HEK293 (cell line): ENCODE results near the gene PRUNE1.
A peak's percentile ranks its signal among the peaks of the same experiment; 100 is the strongest.

ENCODE experiments used
- ELK4 ChIP-seq: IDR thresholded peaks from 2 replicates; pipeline ENCODE4 v1.6.1; 2011; ENCODE audit warnings: mild to moderate bottlenecking, low read depth, low read length, borderline replicate concordance
- INSM2 ChIP-seq: fragments of 450-650 bp; formaldehyde crosslinking; IDR thresholded peaks from 2 replicates; pipeline ENCODE4 v1.5.1; 2016; ENCODE audit warnings: missing biosample characterization, missing genetic modification characterization
- KLF16 ChIP-seq: fragments of 450-650 bp; formaldehyde crosslinking; IDR thresholded peaks from 2 replicates; pipeline ENCODE4 v1.5.1; 2017; ENCODE audit warnings: missing biosample characterization, missing genetic modification characterization
- KLF7 ChIP-seq: fragments of 450-650 bp; formaldehyde crosslinking; IDR thresholded peaks from 2 replicates; pipeline ENCODE4 v1.5.1; 2016; ENCODE audit warnings: missing biosample characterization, missing genetic modification characterization, borderline replicate concordance
- KLF9 ChIP-seq: fragments of 450-650 bp; formaldehyde crosslinking; IDR thresholded peaks from 2 replicates; pipeline ENCODE4 v1.5.1; 2016; ENCODE audit warnings: missing biosample characterization, missing genetic modification characterization, low read depth
- SCRT1 ChIP-seq: fragments of 450-650 bp; formaldehyde crosslinking; IDR thresholded peaks from 2 replicates; pipeline ENCODE4 v1.5.1; 2016; ENCODE audit warnings: missing biosample characterization, missing genetic modification characterization, borderline replicate concordance
- YY1 ChIP-seq: fragments of 450-650 bp; formaldehyde crosslinking; IDR thresholded peaks from 2 replicates; pipeline ENCODE4 v1.5.1; 2018; ENCODE audit warnings: missing biosample characterization, missing genetic modification characterization
- ZBTB7A ChIP-seq: fragments of 450-650 bp; formaldehyde crosslinking; IDR thresholded peaks from 2 replicates; pipeline ENCODE4 v1.5.1; 2016; ENCODE audit warnings: low read depth, missing biosample characterization, missing genetic modification characterization
- ZEB2 ChIP-seq: fragments of 450-650 bp; formaldehyde crosslinking; IDR thresholded peaks from 2 replicates; pipeline ENCODE4 v1.5.1; 2016; ENCODE audit warnings: missing biosample characterization, missing genetic modification characterization
- ZFP69B ChIP-seq: fragments of 450-650 bp; formaldehyde crosslinking; IDR thresholded peaks from 2 replicates; pipeline ENCODE4 v1.5.1; 2016; ENCODE audit warnings: missing biosample characterization, missing genetic modification characterization
- ZNF169 ChIP-seq: fragments of 450-650 bp; formaldehyde crosslinking; IDR thresholded peaks from 2 replicates; pipeline ENCODE4 v1.5.1; 2016; ENCODE audit warnings: missing biosample characterization, missing genetic modification characterization
- ZNF24 ChIP-seq: fragments of 450-650 bp; formaldehyde crosslinking; IDR thresholded peaks from 2 replicates; pipeline ENCODE4 v1.5.1; 2016; ENCODE audit warnings: missing biosample characterization, missing genetic modification characterization
- ZNF266 ChIP-seq: fragments of 450-650 bp; formaldehyde crosslinking; IDR thresholded peaks from 2 replicates; pipeline ENCODE4 v1.5.1; 2016; ENCODE audit warnings: missing biosample characterization, missing genetic modification characterization, low read depth
- ZNF311 ChIP-seq: fragments of 450-650 bp; formaldehyde crosslinking; IDR thresholded peaks from 2 replicates; pipeline ENCODE4 v1.5.1; 2017; ENCODE audit warnings: missing biosample characterization, missing genetic modification characterization, borderline replicate concordance
- ZNF341 ChIP-seq: fragments of 450-650 bp; formaldehyde crosslinking; IDR thresholded peaks from 2 replicates; pipeline ENCODE4; 2016; ENCODE audit warnings: low read depth, missing biosample characterization, missing genetic modification characterization
- ZNF394 ChIP-seq: fragments of 450-650 bp; formaldehyde crosslinking; IDR thresholded peaks from 2 replicates; pipeline ENCODE4 v1.5.1; 2016; ENCODE audit warnings: missing biosample characterization, missing genetic modification characterization, mild to moderate bottlenecking, moderate library complexity, borderline replicate concordance
- ZNF404 ChIP-seq: fragments of 450-650 bp; formaldehyde crosslinking; IDR thresholded peaks from 2 replicates; pipeline ENCODE4 v1.5.1; 2017; ENCODE audit warnings: missing biosample characterization, missing genetic modification characterization
- ZNF416 ChIP-seq: fragments of 450-650 bp; formaldehyde crosslinking; IDR thresholded peaks from 2 replicates; pipeline ENCODE4 v1.5.1; 2016; ENCODE audit warnings: missing biosample characterization, missing genetic modification characterization
- ZNF548 ChIP-seq: fragments of 450-650 bp; formaldehyde crosslinking; IDR thresholded peaks from 2 replicates; pipeline ENCODE4 v1.5.1; 2016; ENCODE audit warnings: missing biosample characterization, missing genetic modification characterization
- ZNF560 ChIP-seq: fragments of 450-650 bp; formaldehyde crosslinking; IDR thresholded peaks from 2 replicates; pipeline ENCODE4 v1.5.1; 2017; ENCODE audit warnings: missing biosample characterization, missing genetic modification characterization, borderline replicate concordance
- ZNF571 ChIP-seq: fragments of 450-650 bp; formaldehyde crosslinking; IDR thresholded peaks from 2 replicates; pipeline ENCODE4 v1.5.0; 2017; ENCODE audit warnings: missing biosample characterization, missing genetic modification characterization
- ZNF600 ChIP-seq: fragments of 450-650 bp; formaldehyde crosslinking; IDR thresholded peaks from 2 replicates; pipeline ENCODE4 v1.5.1; 2016; ENCODE audit warnings: missing biosample characterization, missing genetic modification characterization
- ZNF610 ChIP-seq: fragments of 450-650 bp; formaldehyde crosslinking; IDR thresholded peaks from 2 replicates; pipeline ENCODE4 v1.5.1; 2016; ENCODE audit warnings: missing biosample characterization, missing genetic modification characterization, borderline replicate concordance
- ZNF626 ChIP-seq: fragments of 450-650 bp; sonication (Bioruptor Pico); formaldehyde crosslinking; IDR thresholded peaks from 2 replicates; pipeline ENCODE4 v1.5.1; 2018; ENCODE audit warnings: missing biosample characterization, missing genetic modification characterization, inconsistent platforms
- ZNF629 ChIP-seq: fragments of 450-650 bp; formaldehyde crosslinking; IDR thresholded peaks from 2 replicates; pipeline ENCODE4 v1.5.1; 2017; ENCODE audit warnings: missing biosample characterization, missing genetic modification characterization
- ZNF664 ChIP-seq: fragments of 450-650 bp; formaldehyde crosslinking; IDR thresholded peaks from 2 replicates; pipeline ENCODE4 v1.5.1; 2016; ENCODE audit warnings: missing biosample characterization, missing genetic modification characterization
- ZNF701 ChIP-seq: fragments of 450-650 bp; formaldehyde crosslinking; IDR thresholded peaks from 2 replicates; pipeline ENCODE4 v1.5.1; 2016; ENCODE audit warnings: missing biosample characterization, missing genetic modification characterization
- ZNF707 ChIP-seq: fragments of 450-650 bp; formaldehyde crosslinking; IDR thresholded peaks from 2 replicates; pipeline ENCODE4 v1.5.1; 2016; ENCODE audit warnings: missing biosample characterization, missing genetic modification characterization
- ZSCAN16 ChIP-seq: fragments of 450-650 bp; formaldehyde crosslinking; IDR thresholded peaks from 2 replicates; pipeline ENCODE4 v1.5.1; 2016; ENCODE audit warnings: missing biosample characterization, missing genetic modification characterization
- ZSCAN5A ChIP-seq: fragments of 450-650 bp; formaldehyde crosslinking; IDR thresholded peaks from 2 replicates; pipeline ENCODE4 v1.5.1; 2016; ENCODE audit warnings: missing biosample characterization, missing genetic modification characterization
- TF ChIP-seq, protein P1 (sequence below): fragments of 450-650 bp; formaldehyde crosslinking; IDR thresholded peaks from 2 replicates; pipeline ENCODE4 v1.5.1; 2017; ENCODE audit warnings: missing biosample characterization, mild to moderate bottlenecking, missing genetic modification characterization, moderate library complexity
- TF ChIP-seq, protein P2 (sequence below): fragments of 450-650 bp; formaldehyde crosslinking; IDR thresholded peaks from 2 replicates; pipeline ENCODE4 v1.5.1; 2016; ENCODE audit warnings: missing biosample characterization, missing genetic modification characterization
- TF ChIP-seq, protein P3 (sequence below): fragments of 450-650 bp; formaldehyde crosslinking; IDR thresholded peaks from 2 replicates; pipeline ENCODE4 v1.5.1; 2016; ENCODE audit warnings: missing biosample characterization, missing genetic modification characterization

PRUNE1 gene

GRCh38 chr1:151047925-151048644 is 39.8 kb downstream of the PRUNE1 start (continued):
- TF ChIP-seq, protein P1, sequence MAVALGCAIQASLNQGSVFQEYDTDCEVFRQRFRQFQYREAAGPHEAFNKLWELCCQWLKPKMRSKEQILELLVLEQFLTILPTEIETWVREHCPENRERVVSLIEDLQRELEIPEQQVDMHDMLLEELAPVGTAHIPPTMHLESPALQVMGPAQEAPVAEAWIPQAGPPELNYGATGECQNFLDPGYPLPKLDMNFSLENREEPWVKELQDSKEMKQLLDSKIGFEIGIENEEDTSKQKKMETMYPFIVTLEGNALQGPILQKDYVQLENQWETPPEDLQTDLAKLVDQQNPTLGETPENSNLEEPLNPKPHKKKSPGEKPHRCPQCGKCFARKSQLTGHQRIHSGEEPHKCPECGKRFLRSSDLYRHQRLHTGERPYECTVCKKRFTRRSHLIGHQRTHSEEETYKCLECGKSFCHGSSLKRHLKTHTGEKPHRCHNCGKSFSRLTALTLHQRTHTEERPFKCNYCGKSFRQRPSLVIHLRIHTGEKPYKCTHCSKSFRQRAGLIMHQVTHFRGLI: no peak
- TF ChIP-seq ZNF169 (tag by site-specific recombination) (no peak), ZBTB7A (tag by site-specific recombination) (no peak), ZNF548 (no peak), ELK4 (no peak), ZNF664 (tag by site-specific recombination) (no peak), ZNF404 (tag by site-specific recombination) (no peak), ZFP69B (tag by site-specific recombination) (no peak), INSM2 (tag by site-specific recombination) (no peak), ZNF571 (tag by site-specific recombination) (no peak), ZNF311 (no peak), YY1 (tag by site-specific recombination) (peak; percentile 69; the same call in 1 of the 2 replicates), ZNF266 (tag by site-specific recombination) (no peak), ZNF701 (tag by site-specific recombination) (no peak), ZNF394 (0 out of 2 replicates have a peak, but pooled peaks have one; percentile 13), ZNF341 (tag by site-specific recombination) (no peak; the same call in 1 of the 2 replicates), ZNF416 (tag by site-specific recombination) (no peak), KLF16 (no peak), ZNF560 (tag by site-specific recombination) (no peak), ZNF626 (no peak), KLF9 (no peak), ZEB2 (tag by site-specific recombination) (peak; percentile 63), ZNF24 (no peak), ZNF629 (tag by site-specific recombination) (no peak), KLF7 (tag by site-specific recombination) (no peak), ZNF600 (tag by site-specific recombination) (peak; percentile 74), ZNF707 (tag by site-specific recombination) (no peak), ZSCAN5A (no peak), ZSCAN16 (tag by site-specific recombination) (no peak), ZNF610 (tag by site-specific recombination) (no peak), SCRT1 (tag by site-specific recombination) (no peak)
- TF ChIP-seq, protein P2, sequence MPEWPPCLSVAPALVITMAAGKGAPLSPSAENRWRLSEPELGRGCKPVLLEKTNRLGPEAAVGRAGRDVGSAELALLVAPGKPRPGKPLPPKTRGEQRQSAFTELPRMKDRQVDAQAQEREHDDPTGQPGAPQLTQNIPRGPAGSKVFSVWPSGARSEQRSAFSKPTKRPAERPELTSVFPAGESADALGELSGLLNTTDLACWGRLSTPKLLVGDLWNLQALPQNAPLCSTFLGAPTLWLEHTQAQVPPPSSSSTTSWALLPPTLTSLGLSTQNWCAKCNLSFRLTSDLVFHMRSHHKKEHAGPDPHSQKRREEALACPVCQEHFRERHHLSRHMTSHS (tag by site-specific recombination): no peak
- TF ChIP-seq, protein P3, sequence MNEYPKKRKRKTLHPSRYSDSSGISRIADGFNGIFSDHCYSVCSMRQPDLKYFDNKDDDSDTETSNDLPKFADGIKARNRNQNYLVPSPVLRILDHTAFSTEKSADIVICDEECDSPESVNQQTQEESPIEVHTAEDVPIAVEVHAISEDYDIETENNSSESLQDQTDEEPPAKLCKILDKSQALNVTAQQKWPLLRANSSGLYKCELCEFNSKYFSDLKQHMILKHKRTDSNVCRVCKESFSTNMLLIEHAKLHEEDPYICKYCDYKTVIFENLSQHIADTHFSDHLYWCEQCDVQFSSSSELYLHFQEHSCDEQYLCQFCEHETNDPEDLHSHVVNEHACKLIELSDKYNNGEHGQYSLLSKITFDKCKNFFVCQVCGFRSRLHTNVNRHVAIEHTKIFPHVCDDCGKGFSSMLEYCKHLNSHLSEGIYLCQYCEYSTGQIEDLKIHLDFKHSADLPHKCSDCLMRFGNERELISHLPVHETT: no peak
